ENCODE results near the gene BMP10.

The BMP10 gene

GRCh38 chr2:68819556-68819955, 51.6 kb downstream of the BMP10 start:
- no peak for DNase-seq

- no peak for DNase-seq
Observed at GRCh38 chr2:68817306-68817705, 53.9 kb downstream of the BMP10 start.

Data from hypothalamus (tissue), 51 donors.